MM.1S (cell line): Measurements from ENCODE around the gene PALM3.

Source experiments
- DNase-seq: peaks from one replicate; pipeline ENCODE4 v3.0.0-alpha.2; 2015
- H2AFZ ChIP-seq: fragments of 300-600 bp; sonication (generic); 2 replicates; pipeline ENCODE4 v1.6.0; 2016; ENCODE audit warnings: antibody characterized with exemption, low read length
- H3F3A ChIP-seq: fragments of 300-600 bp; sonication (generic); 2 replicates; pipeline ENCODE4 v1.6.1; 2016; ENCODE audit warnings: mild to moderate bottlenecking, antibody characterized with exemption, low read length, moderate library complexity, mixed read lengths; ENCODE audit not compliant: insufficient read depth
- H3K27ac ChIP-seq: fragments of 300-600 bp; sonication (generic); 2 replicates; pipeline ENCODE4 v1.5.1; 2016; ENCODE audit warnings: mild to moderate bottlenecking, low read length
- H3K27me3 ChIP-seq: fragments of 300-600 bp; sonication (generic); replicated peaks from 2 replicates; pipeline ENCODE4 v1.6.0; 2016; ENCODE audit warnings: low read length; ENCODE audit not compliant: insufficient read depth
- H3K36me3 ChIP-seq: fragments of 300-600 bp; sonication (generic); replicated peaks from 2 replicates; pipeline ENCODE4 v1.6.1; 2016; ENCODE audit warnings: mild to moderate bottlenecking, low read length, mixed read lengths; ENCODE audit not compliant: insufficient read depth
- H3K4me1 ChIP-seq: fragments of 300-600 bp; sonication (generic); 2 replicates; pipeline ENCODE4 v1.6.1; 2016; ENCODE audit warnings: low read length, mixed read lengths
- H3K4me2 ChIP-seq: fragments of 300-600 bp; sonication (generic); 2 replicates; pipeline ENCODE4 v1.6.0; 2016; ENCODE audit warnings: low read depth, low read length
- H3K4me3 ChIP-seq: fragments of 300-600 bp; sonication (generic); 2 replicates; pipeline ENCODE4 v1.5.1; 2016; ENCODE audit warnings: low read length, mixed read lengths
- H3K79me2 ChIP-seq: fragments of 300-600 bp; sonication (generic); 2 replicates; pipeline ENCODE4 v1.6.1; 2016; ENCODE audit warnings: mixed run types, low read length, mixed read lengths
- H3K9ac ChIP-seq: fragments of 300-600 bp; sonication (generic); 2 replicates; pipeline ENCODE4 v1.6.1; 2016; ENCODE audit warnings: low read length, mixed read lengths
- H3K9me2 ChIP-seq: fragments of 300-600 bp; sonication (generic); replicated peaks from 2 replicates; pipeline ENCODE4 v1.6.1; 2016; ENCODE audit warnings: mild to moderate bottlenecking, low read length, mixed read lengths; ENCODE audit not compliant: insufficient read depth
- H3K9me3 ChIP-seq: fragments of 300-600 bp; sonication (generic); replicated peaks from 2 replicates; pipeline ENCODE4 v1.6.1; 2016; ENCODE audit warnings: mild to moderate bottlenecking, low read length, mixed read lengths; ENCODE audit not compliant: insufficient read depth
- H4K20me1 ChIP-seq: fragments of 300-600 bp; sonication (generic); 2 replicates; pipeline ENCODE4 v1.6.1; 2016; ENCODE audit warnings: mild to moderate bottlenecking, low read length, moderate library complexity, mixed read lengths; ENCODE audit not compliant: insufficient read depth
- CTCF ChIP-seq: fragments of 300-600 bp; sonication (generic); IDR thresholded peaks from 2 replicates; pipeline ENCODE4 v1.5.1; 2016; ENCODE audit warnings: antibody characterized with exemption, low read length, mixed read lengths
- EZH2 ChIP-seq: fragments of 300-600 bp; sonication (generic); optimal IDR thresholded peaks from 2 replicates; pipeline ENCODE3; 2017; ENCODE audit warnings: low read depth, mild to moderate bottlenecking, antibody characterized with exemption, low read length, mixed read lengths
- EZH2phosphoT487 ChIP-seq: fragments of 300-600 bp; sonication (generic); IDR thresholded peaks from 2 replicates; pipeline ENCODE4 v1.6.1; 2018; ENCODE audit warnings: antibody characterized with exemption, low read length

Gene PALM3

GRCh38 chr19:14004619-14005348, 57.1 kb downstream of the PALM3 start:
- no peak for DNase-seq
- H3K9ac ChIP-seq: peak overlapping the region; percentile 29; the same call in 1 of the 2 replicates

More at GRCh38 chr19:14004619-14005348, 57.1 kb downstream of the PALM3 start:
- Histone ChIP-seq H3K4me1 (peaks cover 8% of the 10 kb centered on the region), H3K27ac (peak overlapping the region; percentile 55; the same call in 1 of the 2 replicates), H3K9me3 (no peaks in the 10 kb centered on the region), H3K9me2 (no peaks in the 10 kb centered on the region), H3K27me3 (no peaks in the 10 kb centered on the region), H3K4me3 (peak overlapping the region; percentile 34; the same call in 1 of the 2 replicates), H3K79me2 (peaks cover 34% of the 10 kb centered on the region), H3K4me2 (peak overlapping the region; percentile 44), H3F3A (peaks cover 9% of the 10 kb centered on the region; the same call in 1 of the 2 replicates), H3K36me3 (no peaks in the 10 kb centered on the region), H4K20me1 (no peaks in the 10 kb centered on the region), H2AFZ (peak overlapping the region; percentile 28; the same call in 1 of the 2 replicates)
- no peak for TF ChIP-seq CTCF
- TF ChIP-seq EZH2: no peak
- TF ChIP-seq EZH2phosphoT487: no peak
